Renal cortical epithelial cell (primary cell): ENCODE results near the gene ZNF415. TPM values are rescaled to one million over a fixed set of nuclear protein-coding genes. Genes with fewer than 3 reads are reported as not detected.
"Not testable (repeated sequence)": the region's sequence is repeated elsewhere in the genome, so short reads cannot be mapped to it uniquely, and the experiment has no call there.

Experiments
- DNase-seq: peaks from one replicate; pipeline ENCODE4 v3.0.0-alpha.2; 2011; ENCODE audit warnings: low read depth
- total RNA-seq: library from RNA; depleted of rRNA; stranded (reverse); fragments of >200 nt; gene quantifications from 2 replicates; pipeline ENCODE4 v1.2.3, GENCODE V29; 2014

The ZNF415 gene
- total RNA-seq = 5.2 and 16.2 TPM in 2 replicates

- DNase-seq = peak; percentile 16
Observed at GRCh38 chr19:53132141-53132991, at the start of gene ZNF415. Gene ZNF415 (minus strand): TSS chr19:53132910. CDS start chr19:53122676, 10,234 bp downstream.

GRCh38 chr19:53182202-53182601, 49.5 kb upstream of the ZNF415 start:
- no peak for DNase-seq

GRCh38 chr19:53177986-53178385, 45.3 kb upstream of the ZNF415 start:
- no peak for DNase-seq

- no peak for DNase-seq
Observed at GRCh38 chr19:53172889-53173288, 40.2 kb upstream of the ZNF415 start.

GRCh38 chr19:53165691-53166091, 33.0 kb upstream of the ZNF415 start:
- DNase-seq = no peak

- no peak for DNase-seq
Observed at GRCh38 chr19:53161123-53161522, 28.4 kb upstream of the ZNF415 start.

GRCh38 chr19:53160350-53160749, 27.6 kb upstream of the ZNF415 start:
- no peak for DNase-seq

- DNase-seq = peak; percentile 7
Observed at GRCh38 chr19:53158119-53158656, 25.5 kb upstream of the ZNF415 start.

- no peak for DNase-seq
Observed at GRCh38 chr19:53157626-53158025, 24.9 kb upstream of the ZNF415 start.

GRCh38 chr19:53156850-53157249, 24.1 kb upstream of the ZNF415 start:
- DNase-seq = no peak

GRCh38 chr19:53147645-53148044, 14.9 kb upstream of the ZNF415 start:
- DNase-seq = no peak

- no peak for DNase-seq
Observed at GRCh38 chr19:53140351-53140750, 7.6 kb upstream of the ZNF415 start.

- DNase-seq = no peak
Observed at GRCh38 chr19:53136432-53136831, 3.7 kb upstream of the ZNF415 start.

- DNase-seq = no peak
Observed at GRCh38 chr19:53131727-53132126, 983 bp downstream of the ZNF415 start.

- no peak for DNase-seq
Observed at GRCh38 chr19:53131085-53131590, 1.6 kb downstream of the ZNF415 start.

- no peak for DNase-seq
Observed at GRCh38 chr19:53130506-53130905, 2.2 kb downstream of the ZNF415 start.

- not testable (repeated sequence) for DNase-seq
Observed at GRCh38 chr19:53126733-53127526, 5.8 kb downstream of the ZNF415 start.

GRCh38 chr19:53123400-53123799, 9.3 kb downstream of the ZNF415 start:
- DNase-seq = no peak

GRCh38 chr19:53112286-53112685, 20.4 kb downstream of the ZNF415 start:
- DNase-seq = no peak

GRCh38 chr19:53109527-53109926, 23.2 kb downstream of the ZNF415 start:
- DNase-seq = no peak

- DNase-seq = peak; percentile 86
Observed at GRCh38 chr19:53103234-53104203, 29.2 kb downstream of the ZNF415 start, which contains the start of gene ZNF160. Gene ZNF160 (minus strand): TSS chr19:53103422. CDS start chr19:53086276, 17,146 bp downstream.
